Breast epithelium (tissue), 4 donors: ENCODE data around the gene SLC22A17. TPM values are rescaled to one million over a fixed set of nuclear protein-coding genes. Genes with fewer than 3 reads are reported as not detected.

ENCODE experiments used
- DNase-seq, 2 donors: peaks; one replicate each; pipeline ENCODE4 v3.0.0-alpha.2; 2019; ENCODE audit warnings: low spot score in 2 of 2
- H3K27ac ChIP-seq, 2 donors: fragments of 200-600 bp; sonication (generic) in 1 of 2; one replicate each; pipeline ENCODE4 v1.5.1; 2016 to 2019; ENCODE audit warnings: mild to moderate bottlenecking in 1 of 2
- H3K27me3 ChIP-seq, 2 donors: fragments of 200-600 bp; sonication (generic) in 1 of 2; one replicate each; pipeline versions ENCODE4 v1.5.1 to v1.6.0; 2017 to 2019; ENCODE audit warnings: control low read depth in 1 of 2, mild to moderate bottlenecking in 1 of 2
- H3K36me3 ChIP-seq: fragments of 200-600 bp; one replicate; pipeline ENCODE4 v1.5.1; 2019
- H3K4me1 ChIP-seq, 2 donors: fragments of 200-600 bp; sonication (generic); one replicate each; pipeline ENCODE4 v1.5.1; 2016 to 2019; ENCODE audit warnings: control low read depth in 1 of 2
- H3K4me3 ChIP-seq, 3 donors: fragments of 200-600 bp; sonication (generic); 1 replicate in 2 of 3; 2 replicates in 1 of 3; pipeline ENCODE4 v1.5.1; 2016 to 2019; ENCODE audit warnings: mild to moderate bottlenecking in 3 of 3, moderate library complexity in 2 of 3
- H3K9me3 ChIP-seq, 2 donors: fragments of 200-600 bp; sonication (generic) in 1 of 2; one replicate each; pipeline ENCODE4 v1.5.1; 2016 to 2019; ENCODE audit warnings: control low read depth in 1 of 2
- CTCF ChIP-seq, 3 donors: fragments of 450-650 bp; IDR thresholded peaks; one replicate each; pipeline ENCODE4 v1.5.1; 2016 to 2017; ENCODE audit warnings: antibody characterized with exemption in 3 of 3, mild to moderate bottlenecking in 3 of 3, moderate library complexity in 3 of 3
- POLR2A ChIP-seq: fragments of 450-650 bp; IDR thresholded peaks from one replicate; pipeline ENCODE4 v1.6.1; 2016; ENCODE audit warnings: antibody characterized with exemption, mild to moderate bottlenecking, moderate library complexity
- POLR2AphosphoS5 ChIP-seq, 3 donors: sonication (generic); formaldehyde crosslinking; IDR thresholded peaks; one replicate each; pipeline ENCODE4 v1.6.1; 2017; ENCODE audit warnings: antibody characterized with exemption in 3 of 3
- intact Hi-C: fragments of 100-400 bp; cut with DNase I; formaldehyde crosslinking; loops from one replicate; pipeline ENCODE4 v1.15.1; 2023; ENCODE audit warnings: low total_unique reads
- total RNA-seq, 3 donors: library from RNA; depleted of rRNA; stranded (reverse); fragments of >200 nt; gene quantifications; one replicate each; pipeline ENCODE4 v1.1.0, GENCODE V29; 2016

SLC22A17 gene
- total RNA-seq, 3 donors from 2014 or later: 6.4 to 53.7 (median 52.1) TPM

- Histone ChIP-seq H3K27ac (no peak overlapping the region), H3K9me3 (no peaks in the 10 kb centered on the region), H3K27me3 (no peaks in the 10 kb centered on the region), H3K4me1 (peaks cover 6 to 37% of the 10 kb centered on the region in 2 donors), H3K36me3 (no peaks in the 10 kb centered on the region), H3K4me3 (no peak overlapping the region)
- intact Hi-C loops: no loop called here
- TF ChIP-seq POLR2A (no peak), POLR2AphosphoS5 (IDR thresholded peaks at IDR 0.05) (no peak), CTCF (IDR thresholded peaks at IDR 0.05) (no peak)
- DNase-seq: peak in 1 of 2 donors; percentile 7
These were observed 42.1 kb downstream of the SLC22A17 start for GRCh38 chr14:23310546-23310945.

- intact Hi-C loops: loop anchor here (10.0 kb wide), 1 partner anchor 246 kb away; the partner anchor contains the start of genes THTPA and ZFHX2
- Histone ChIP-seq H3K4me1 (peaks cover 6 to 38% of the 10 kb centered on the region in 2 donors), H3K4me3 (peak overlapping the region in 1 of 3 donors; percentile 81)
These were observed 43.8 kb downstream of the SLC22A17 start for GRCh38 chr14:23308721-23309445.

GRCh38 chr14:23307687-23308644 is 44.7 kb downstream of the SLC22A17 start:
- Histone ChIP-seq H3K27me3 (no peaks in the 10 kb centered on the region), H3K27ac (peak overlapping the region; percentile 93 to 94), H3K36me3 (no peaks in the 10 kb centered on the region), H3K9me3 (no peaks in the 10 kb centered on the region), H3K4me3 (peak overlapping the region; percentile 68 to 81 (median 75)), H3K4me1 (peaks cover 6 to 38% of the 10 kb centered on the region in 2 donors)
- intact Hi-C loops: loop anchor here (10.0 kb wide), 1 partner anchor 247 kb away; the partner anchor contains the start of genes THTPA and ZFHX2
- no peak for TF ChIP-seq POLR2A
- no peak for TF ChIP-seq CTCF (IDR thresholded peaks at IDR 0.05)
- no peak for TF ChIP-seq POLR2AphosphoS5 (IDR thresholded peaks at IDR 0.05)
- peak in 1 of 2 donors; percentile 15 for DNase-seq

More at GRCh38 chr14:23308721-23309445, 43.8 kb downstream of the SLC22A17 start:
- H3K9me3 ChIP-seq: no peaks in the 10 kb centered on the region
- peak overlapping the region; percentile 25 to 93 for H3K27ac ChIP-seq
- TF ChIP-seq CTCF (IDR thresholded peaks at IDR 0.05) (no peak), POLR2AphosphoS5 (IDR thresholded peaks at IDR 0.05) (no peak), POLR2A (no peak)
- peak in 1 of 2 donors; percentile 10 for DNase-seq
- H3K27me3 ChIP-seq: no peaks in the 10 kb centered on the region
- H3K36me3 ChIP-seq: no peaks in the 10 kb centered on the region

DNA sequence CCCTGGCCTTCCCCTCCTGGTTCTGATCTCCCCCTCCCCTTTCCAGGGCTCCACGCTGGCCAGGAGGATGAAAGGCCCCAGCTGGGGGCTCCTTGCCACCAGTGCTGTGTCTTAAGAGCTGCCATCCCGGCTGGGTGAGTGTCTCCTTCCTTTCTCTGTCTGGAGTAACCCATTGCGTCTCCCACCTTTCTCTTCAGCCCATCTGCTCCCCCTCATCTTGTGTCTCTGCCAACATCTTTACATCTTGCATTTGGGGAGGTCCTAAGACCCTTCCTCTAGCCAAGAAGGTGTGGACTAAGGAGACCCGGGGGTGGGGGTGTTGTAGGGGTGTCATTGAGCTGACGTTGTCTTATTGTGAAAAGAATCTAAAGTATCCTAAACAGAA is 45.5 kb downstream of the SLC22A17 start:
- no peak for TF ChIP-seq CTCF (IDR thresholded peaks at IDR 0.05)
- no peak for TF ChIP-seq POLR2AphosphoS5 (IDR thresholded peaks at IDR 0.05)
- no peak for TF ChIP-seq POLR2A
- intact Hi-C loops: loop anchor here (10.0 kb wide), 1 partner anchor 248 kb away; the partner anchor contains the start of genes THTPA and ZFHX2
- no peaks in the 10 kb centered on the region for H3K9me3 ChIP-seq
- no peaks in the 10 kb centered on the region for H3K36me3 ChIP-seq
- peak overlapping the region; percentile 68 to 81 (median 75) for H3K4me3 ChIP-seq
- H3K4me1 ChIP-seq: peaks cover 6 to 38% of the 10 kb centered on the region in 2 donors
- peak in 1 of 2 donors; percentile 17 for DNase-seq
- peak overlapping the region; percentile 93 to 94 for H3K27ac ChIP-seq
- H3K27me3 ChIP-seq: no peaks in the 10 kb centered on the region
